ENCODE data around the gene MGLL.

GRCh38 chr3:127720985-127721935, 101.1 kb downstream of the MGLL start:
- TF ChIP-seq EP300 (IDR thresholded peaks at IDR 0.05) (no peak), CTCF (IDR thresholded peaks at IDR 0.05) (no peak), POLR2AphosphoS5 (IDR thresholded peaks at IDR 0.05) (no peak), POLR2A (IDR thresholded peaks at IDR 0.05) (no peak)
